ENCODE data around the gene SAMHD1. TPM values are rescaled to one million over a fixed set of nuclear protein-coding genes. Genes with fewer than 3 reads are reported as not detected.

SAMHD1 gene
- total and polyA plus RNA-seq, 4 donors: 14.7 to 51.2 (median 27.7) TPM

DNA sequence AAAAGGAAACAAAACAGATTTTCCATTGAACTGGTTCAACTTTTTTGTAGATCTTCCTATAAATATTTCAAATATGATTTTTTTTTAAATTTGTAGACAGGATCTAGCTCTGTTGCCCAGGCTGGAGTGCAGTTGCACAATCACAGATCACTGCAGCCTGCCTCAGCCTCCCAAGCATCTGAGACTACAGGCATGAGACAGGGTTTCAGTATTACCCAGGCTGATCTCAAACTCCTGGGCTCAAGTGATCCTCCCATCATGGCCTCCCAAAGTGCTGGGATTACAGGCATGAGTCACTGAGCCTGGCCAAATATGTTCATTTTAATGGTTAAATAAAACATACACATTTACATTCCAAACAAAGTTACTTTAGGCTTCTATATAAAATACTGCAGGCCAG lies 33.6 kb downstream of the SAMHD1 start:
- peaks cover 0 to 20% (median 10%) of the 10 kb centered on the region in 4 donors for H3K36me3 ChIP-seq (ENCODE audit: control insufficient read depth in 4 of 4, insufficient read depth in 3 of 4, low read depth in 1 of 4, low read length in 3 of 4)
- H3K27me3 ChIP-seq (ENCODE audit: control insufficient read depth in 4 of 4, insufficient read depth in 4 of 4, low read length in 3 of 4): no peaks in the 10 kb centered on the region
- DNase-seq (ENCODE audit: low spot score): no peak
- no peaks in the 10 kb centered on the region for H3K9me3 ChIP-seq (ENCODE audit: control insufficient read depth in 4 of 4, low read length in 3 of 4)
- TF ChIP-seq FOXA2 (IDR thresholded peaks at IDR 0.05): no peak
- TF ChIP-seq JUND (IDR thresholded peaks at IDR 0.05): no peak
- no peak for TF ChIP-seq HNF4G (IDR thresholded peaks at IDR 0.05)
- TF ChIP-seq, protein P1, sequence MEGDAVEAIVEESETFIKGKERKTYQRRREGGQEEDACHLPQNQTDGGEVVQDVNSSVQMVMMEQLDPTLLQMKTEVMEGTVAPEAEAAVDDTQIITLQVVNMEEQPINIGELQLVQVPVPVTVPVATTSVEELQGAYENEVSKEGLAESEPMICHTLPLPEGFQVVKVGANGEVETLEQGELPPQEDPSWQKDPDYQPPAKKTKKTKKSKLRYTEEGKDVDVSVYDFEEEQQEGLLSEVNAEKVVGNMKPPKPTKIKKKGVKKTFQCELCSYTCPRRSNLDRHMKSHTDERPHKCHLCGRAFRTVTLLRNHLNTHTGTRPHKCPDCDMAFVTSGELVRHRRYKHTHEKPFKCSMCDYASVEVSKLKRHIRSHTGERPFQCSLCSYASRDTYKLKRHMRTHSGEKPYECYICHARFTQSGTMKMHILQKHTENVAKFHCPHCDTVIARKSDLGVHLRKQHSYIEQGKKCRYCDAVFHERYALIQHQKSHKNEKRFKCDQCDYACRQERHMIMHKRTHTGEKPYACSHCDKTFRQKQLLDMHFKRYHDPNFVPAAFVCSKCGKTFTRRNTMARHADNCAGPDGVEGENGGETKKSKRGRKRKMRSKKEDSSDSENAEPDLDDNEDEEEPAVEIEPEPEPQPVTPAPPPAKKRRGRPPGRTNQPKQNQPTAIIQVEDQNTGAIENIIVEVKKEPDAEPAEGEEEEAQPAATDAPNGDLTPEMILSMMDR (IDR thresholded peaks at IDR 0.05; ENCODE audit: low read depth, low read length, missing input control): no peak
- no peak overlapping the region for H3K4me3 ChIP-seq (ENCODE audit: low read depth in 1 of 3, low read length in 3 of 3)
- H3K9ac ChIP-seq (ENCODE audit: low read depth in 1 of 2, low read length in 2 of 2): no peak overlapping the region
- no peak overlapping the region for H3K27ac ChIP-seq (ENCODE audit: low read depth in 1 of 2, low read length in 2 of 2)
- H3K4me1 ChIP-seq (ENCODE audit: control insufficient read depth in 4 of 4, insufficient read depth in 4 of 4, low read length in 3 of 4): no peaks in the 10 kb centered on the region

DNA sequence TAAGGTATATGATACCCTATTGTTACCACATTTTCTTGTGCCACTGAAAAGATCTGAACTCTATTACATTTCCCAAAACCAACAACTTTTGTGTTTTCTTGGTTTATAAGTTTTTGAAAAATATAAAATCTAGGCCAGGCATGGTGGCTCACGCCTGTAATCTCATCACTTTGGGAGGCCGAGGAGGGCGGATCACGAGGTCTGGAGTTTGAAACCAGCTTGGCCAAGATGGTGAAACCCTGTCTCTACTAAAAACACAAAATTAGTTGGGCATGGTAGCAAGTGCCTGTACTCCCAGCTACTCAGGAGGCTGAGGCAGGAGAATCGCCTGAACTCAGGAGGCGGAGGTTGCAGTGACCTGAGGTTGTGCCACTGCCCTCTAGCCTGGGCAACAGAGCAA lies 34.3 kb downstream of the SAMHD1 start:
- no peaks in the 10 kb centered on the region for H3K9me3 ChIP-seq (ENCODE audit: control insufficient read depth in 4 of 4, low read length in 3 of 4)
- 98% methylated on average over 6 of the region's 6 CpGs for WGBS
- TF ChIP-seq, protein P1 (IDR thresholded peaks at IDR 0.05; ENCODE audit: low read depth, low read length, missing input control): no peak
- TF ChIP-seq FOXA1 (IDR thresholded peaks at IDR 0.05) (no peak), YY1 (IDR thresholded peaks at IDR 0.05) (no peak), HNF4A (conservative IDR thresholded peaks at IDR 0.05) (no peak), FOXA2 (IDR thresholded peaks at IDR 0.05) (no peak)
- TF ChIP-seq, protein P2, sequence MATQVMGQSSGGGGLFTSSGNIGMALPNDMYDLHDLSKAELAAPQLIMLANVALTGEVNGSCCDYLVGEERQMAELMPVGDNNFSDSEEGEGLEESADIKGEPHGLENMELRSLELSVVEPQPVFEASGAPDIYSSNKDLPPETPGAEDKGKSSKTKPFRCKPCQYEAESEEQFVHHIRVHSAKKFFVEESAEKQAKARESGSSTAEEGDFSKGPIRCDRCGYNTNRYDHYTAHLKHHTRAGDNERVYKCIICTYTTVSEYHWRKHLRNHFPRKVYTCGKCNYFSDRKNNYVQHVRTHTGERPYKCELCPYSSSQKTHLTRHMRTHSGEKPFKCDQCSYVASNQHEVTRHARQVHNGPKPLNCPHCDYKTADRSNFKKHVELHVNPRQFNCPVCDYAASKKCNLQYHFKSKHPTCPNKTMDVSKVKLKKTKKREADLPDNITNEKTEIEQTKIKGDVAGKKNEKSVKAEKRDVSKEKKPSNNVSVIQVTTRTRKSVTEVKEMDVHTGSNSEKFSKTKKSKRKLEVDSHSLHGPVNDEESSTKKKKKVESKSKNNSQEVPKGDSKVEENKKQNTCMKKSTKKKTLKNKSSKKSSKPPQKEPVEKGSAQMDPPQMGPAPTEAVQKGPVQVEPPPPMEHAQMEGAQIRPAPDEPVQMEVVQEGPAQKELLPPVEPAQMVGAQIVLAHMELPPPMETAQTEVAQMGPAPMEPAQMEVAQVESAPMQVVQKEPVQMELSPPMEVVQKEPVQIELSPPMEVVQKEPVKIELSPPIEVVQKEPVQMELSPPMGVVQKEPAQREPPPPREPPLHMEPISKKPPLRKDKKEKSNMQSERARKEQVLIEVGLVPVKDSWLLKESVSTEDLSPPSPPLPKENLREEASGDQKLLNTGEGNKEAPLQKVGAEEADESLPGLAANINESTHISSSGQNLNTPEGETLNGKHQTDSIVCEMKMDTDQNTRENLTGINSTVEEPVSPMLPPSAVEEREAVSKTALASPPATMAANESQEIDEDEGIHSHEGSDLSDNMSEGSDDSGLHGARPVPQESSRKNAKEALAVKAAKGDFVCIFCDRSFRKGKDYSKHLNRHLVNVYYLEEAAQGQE (IDR thresholded peaks at IDR 0.05): no peak
- H3K27ac ChIP-seq (ENCODE audit: low read depth in 1 of 2, low read length in 2 of 2): no peak overlapping the region
- no peak for DNase-seq (ENCODE audit: low spot score)
- H3K9ac ChIP-seq (ENCODE audit: low read depth in 1 of 2, low read length in 2 of 2): no peak overlapping the region
- no peak overlapping the region for H3K4me3 ChIP-seq (ENCODE audit: low read depth in 1 of 3, low read length in 3 of 3)
- H3K36me3 ChIP-seq (ENCODE audit: control insufficient read depth in 4 of 4, insufficient read depth in 3 of 4, low read depth in 1 of 4, low read length in 3 of 4): peaks cover 0 to 17% (median 13%) of the 10 kb centered on the region in 4 donors
- no peaks in the 10 kb centered on the region for H3K4me1 ChIP-seq (ENCODE audit: control insufficient read depth in 4 of 4, insufficient read depth in 4 of 4, low read length in 3 of 4)
- H3K27me3 ChIP-seq (ENCODE audit: control insufficient read depth in 4 of 4, insufficient read depth in 4 of 4, low read length in 3 of 4): no peaks in the 10 kb centered on the region

DNA sequence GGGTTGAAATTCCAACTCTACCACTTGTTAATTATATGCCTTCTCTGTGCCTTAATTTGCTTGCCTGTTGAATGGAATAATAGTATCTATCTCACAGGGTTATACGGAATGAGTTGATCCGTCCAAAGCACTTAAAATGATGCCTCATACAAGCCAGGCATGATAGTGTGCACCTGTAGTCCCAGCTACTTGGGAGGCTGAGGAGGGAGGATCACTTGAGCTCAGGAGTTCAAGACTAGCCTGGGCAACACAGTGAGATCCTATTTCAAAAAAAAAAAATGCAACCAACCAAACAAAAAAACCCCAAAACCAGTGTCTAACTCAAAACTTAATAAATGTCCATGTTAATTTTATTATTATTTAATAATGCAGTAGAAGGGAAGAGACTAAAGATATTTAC lies 35.3 kb downstream of the SAMHD1 start:
- H3K36me3 ChIP-seq (ENCODE audit: control insufficient read depth in 4 of 4, insufficient read depth in 3 of 4, low read depth in 1 of 4, low read length in 3 of 4): peaks cover 0 to 23% (median 19%) of the 10 kb centered on the region in 4 donors
- no peaks in the 10 kb centered on the region for H3K27me3 ChIP-seq (ENCODE audit: control insufficient read depth in 4 of 4, insufficient read depth in 4 of 4, low read length in 3 of 4)
- no peak for DNase-seq (ENCODE audit: low spot score)
- H3K9ac ChIP-seq (ENCODE audit: low read depth in 1 of 2, low read length in 2 of 2): no peak overlapping the region
- no peaks in the 10 kb centered on the region for H3K4me1 ChIP-seq (ENCODE audit: control insufficient read depth in 4 of 4, insufficient read depth in 4 of 4, low read length in 3 of 4)
- no peaks in the 10 kb centered on the region for H3K9me3 ChIP-seq (ENCODE audit: control insufficient read depth in 4 of 4, low read length in 3 of 4)
- TF ChIP-seq, protein P3, sequence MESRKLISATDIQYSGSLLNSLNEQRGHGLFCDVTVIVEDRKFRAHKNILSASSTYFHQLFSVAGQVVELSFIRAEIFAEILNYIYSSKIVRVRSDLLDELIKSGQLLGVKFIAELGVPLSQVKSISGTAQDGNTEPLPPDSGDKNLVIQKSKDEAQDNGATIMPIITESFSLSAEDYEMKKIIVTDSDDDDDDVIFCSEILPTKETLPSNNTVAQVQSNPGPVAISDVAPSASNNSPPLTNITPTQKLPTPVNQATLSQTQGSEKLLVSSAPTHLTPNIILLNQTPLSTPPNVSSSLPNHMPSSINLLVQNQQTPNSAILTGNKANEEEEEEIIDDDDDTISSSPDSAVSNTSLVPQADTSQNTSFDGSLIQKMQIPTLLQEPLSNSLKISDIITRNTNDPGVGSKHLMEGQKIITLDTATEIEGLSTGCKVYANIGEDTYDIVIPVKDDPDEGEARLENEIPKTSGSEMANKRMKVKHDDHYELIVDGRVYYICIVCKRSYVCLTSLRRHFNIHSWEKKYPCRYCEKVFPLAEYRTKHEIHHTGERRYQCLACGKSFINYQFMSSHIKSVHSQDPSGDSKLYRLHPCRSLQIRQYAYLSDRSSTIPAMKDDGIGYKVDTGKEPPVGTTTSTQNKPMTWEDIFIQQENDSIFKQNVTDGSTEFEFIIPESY (IDR thresholded peaks at IDR 0.05): no peak
- TF ChIP-seq FOXA2 (IDR thresholded peaks at IDR 0.05): no peak
- H3K27ac ChIP-seq (ENCODE audit: low read depth in 1 of 2, low read length in 2 of 2): no peak overlapping the region
- WGBS: 94% methylated on average over 2 of the region's 2 CpGs
- no peak overlapping the region for H3K4me3 ChIP-seq (ENCODE audit: low read depth in 1 of 3, low read length in 3 of 3)
